Loucy (cell line): Measurements from ENCODE around the gene NKTR.
"Not testable (repeated sequence)": the region's sequence is repeated elsewhere in the genome, so short reads cannot be mapped to it uniquely, and the experiment has no call there.

Experiments
- EZH2phosphoT487 ChIP-seq: fragments of 200-600 bp; IDR thresholded peaks from 2 replicates; pipeline ENCODE4 v1.6.1; 2018; ENCODE audit warnings: antibody characterized with exemption, mild to moderate bottlenecking, moderate library complexity, borderline replicate concordance
- TF ChIP-seq, protein P1 (sequence below): fragments of 200-600 bp; sonication (generic); conservative IDR thresholded peaks from 2 replicates; pipeline ENCODE4 v1.5.1; 2014; ENCODE audit warnings: mild to moderate bottlenecking, antibody characterized with exemption, low read length

DNA sequence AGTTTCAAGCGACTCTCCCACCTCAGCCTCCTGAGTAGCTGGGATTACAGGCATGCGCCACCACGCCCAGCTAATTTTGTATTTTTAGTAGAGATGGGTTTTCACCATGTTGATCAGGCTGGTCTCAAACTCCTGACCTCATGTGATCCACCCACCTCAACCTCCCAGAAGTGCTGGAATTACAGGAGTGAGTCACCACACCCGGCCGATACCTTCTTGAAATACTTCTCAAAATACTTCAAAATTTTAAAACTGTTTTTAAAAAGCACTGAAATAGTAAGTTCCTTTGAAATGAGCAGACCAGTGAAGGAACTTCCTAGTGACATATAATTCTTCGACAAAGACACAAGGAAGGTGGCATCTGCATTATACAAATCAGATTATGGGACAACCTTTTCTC lies 43.7 kb upstream of the NKTR start:
- TF ChIP-seq, protein P1, sequence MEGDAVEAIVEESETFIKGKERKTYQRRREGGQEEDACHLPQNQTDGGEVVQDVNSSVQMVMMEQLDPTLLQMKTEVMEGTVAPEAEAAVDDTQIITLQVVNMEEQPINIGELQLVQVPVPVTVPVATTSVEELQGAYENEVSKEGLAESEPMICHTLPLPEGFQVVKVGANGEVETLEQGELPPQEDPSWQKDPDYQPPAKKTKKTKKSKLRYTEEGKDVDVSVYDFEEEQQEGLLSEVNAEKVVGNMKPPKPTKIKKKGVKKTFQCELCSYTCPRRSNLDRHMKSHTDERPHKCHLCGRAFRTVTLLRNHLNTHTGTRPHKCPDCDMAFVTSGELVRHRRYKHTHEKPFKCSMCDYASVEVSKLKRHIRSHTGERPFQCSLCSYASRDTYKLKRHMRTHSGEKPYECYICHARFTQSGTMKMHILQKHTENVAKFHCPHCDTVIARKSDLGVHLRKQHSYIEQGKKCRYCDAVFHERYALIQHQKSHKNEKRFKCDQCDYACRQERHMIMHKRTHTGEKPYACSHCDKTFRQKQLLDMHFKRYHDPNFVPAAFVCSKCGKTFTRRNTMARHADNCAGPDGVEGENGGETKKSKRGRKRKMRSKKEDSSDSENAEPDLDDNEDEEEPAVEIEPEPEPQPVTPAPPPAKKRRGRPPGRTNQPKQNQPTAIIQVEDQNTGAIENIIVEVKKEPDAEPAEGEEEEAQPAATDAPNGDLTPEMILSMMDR, result not testable (repeated sequence)
- not testable (repeated sequence) for TF ChIP-seq EZH2phosphoT487
